HT-29 (cell line): ENCODE data around the gene SATL1. TPM values are rescaled to one million over a fixed set of nuclear protein-coding genes. Genes with fewer than 3 reads are reported as not detected.
"Not testable (repeated sequence)": the region's sequence is repeated elsewhere in the genome, so short reads cannot be mapped to it uniquely, and the experiment has no call there.

Experiments
- DNase-seq: peaks from one replicate; pipeline ENCODE4 v3.0.0-alpha.2; 2015; ENCODE audit warnings: low spot score
- total RNA-seq: library from RNA; depleted of rRNA; stranded (reverse); fragments of >200 nt; shearing (Covaris generic); gene quantifications from 2 replicates; pipeline ENCODE4 v1.2.3, GENCODE V29; 2014; rRNA removed

SATL1 gene, protein sequence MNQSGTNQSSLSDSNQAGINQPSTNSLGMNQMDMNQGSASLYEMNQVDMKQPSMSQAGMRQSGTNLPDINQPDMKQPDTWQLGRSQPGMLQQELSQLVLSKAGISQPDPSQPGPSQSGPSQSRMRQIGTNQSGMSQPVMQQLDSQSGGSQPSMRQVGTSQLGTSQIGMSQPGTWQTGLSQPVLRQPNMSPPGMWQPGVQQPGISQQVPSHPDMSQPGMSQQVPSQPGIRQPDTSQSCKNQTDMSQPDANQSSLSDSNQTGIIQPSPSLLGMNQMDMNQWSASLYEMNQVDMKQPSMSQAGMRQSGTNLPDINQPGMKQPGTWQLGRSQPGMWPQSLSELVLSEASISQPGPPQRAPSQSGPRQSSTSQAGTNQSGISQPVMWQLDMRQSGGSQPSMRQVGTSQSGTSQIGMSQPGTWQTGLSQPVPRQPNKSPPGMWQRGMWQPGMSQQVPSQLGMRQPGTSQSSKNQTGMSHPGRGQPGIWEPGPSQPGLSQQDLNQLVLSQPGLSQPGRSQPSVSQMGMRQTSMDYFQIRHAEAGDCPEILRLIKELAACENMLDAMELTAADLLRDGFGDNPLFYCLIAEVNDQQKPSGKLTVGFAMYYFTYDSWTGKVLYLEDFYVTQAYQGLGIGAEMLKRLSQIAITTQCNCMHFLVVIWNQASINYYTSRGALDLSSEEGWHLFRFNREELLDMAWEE
- not detected in 2 replicates for total RNA-seq

DNA sequence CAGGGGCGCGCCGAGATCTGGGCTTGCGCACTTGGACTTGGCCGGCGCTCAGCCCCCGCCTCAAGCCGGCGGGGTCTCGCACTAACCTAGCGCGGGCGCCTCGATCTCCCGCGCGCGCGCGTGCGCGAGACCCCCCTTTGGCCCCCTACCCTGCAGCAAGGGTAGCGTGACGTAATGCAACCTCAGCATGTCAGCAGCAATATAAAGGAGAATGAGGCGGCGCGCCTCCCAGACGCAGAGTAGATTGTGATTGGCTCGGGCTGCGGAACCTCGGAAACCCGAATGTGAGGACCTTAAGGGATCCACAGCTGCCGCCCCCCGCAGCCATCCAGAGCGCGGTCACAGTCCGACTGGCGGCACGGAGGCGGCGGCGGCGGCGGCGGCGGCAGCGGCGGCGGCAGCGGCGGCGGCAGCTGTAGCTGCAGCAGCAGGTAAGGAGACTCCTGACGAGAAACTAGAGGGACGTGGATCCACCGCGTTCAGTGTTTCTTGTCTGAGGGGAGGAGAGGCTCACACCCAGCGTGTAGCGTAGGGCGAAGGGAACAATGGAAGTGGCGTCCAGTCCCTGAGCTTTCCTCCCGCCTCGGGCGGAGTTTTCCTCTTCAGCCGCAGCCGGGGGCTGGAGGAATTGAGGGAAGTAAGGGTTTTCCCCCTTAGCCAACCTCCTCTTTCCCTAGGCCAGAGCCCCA lies at the start of gene SATL1, which contains the start of gene ZNF711:
Gene SATL1, minus strand, starts transcription at position 19 of the 689 bp plus-strand sequence. CDS start 134,811 bp downstream, outside the sequence.
Gene ZNF711, plus strand, starts transcription at position 231 of the 689 bp plus-strand sequence. CDS start 3,582 bp downstream, outside the sequence.
- peak; percentile 30 for DNase-seq

- no peak for DNase-seq
These were observed 45.6 kb upstream of the SATL1 start for GRCh38 chrX:85288992-85289723.

DNA sequence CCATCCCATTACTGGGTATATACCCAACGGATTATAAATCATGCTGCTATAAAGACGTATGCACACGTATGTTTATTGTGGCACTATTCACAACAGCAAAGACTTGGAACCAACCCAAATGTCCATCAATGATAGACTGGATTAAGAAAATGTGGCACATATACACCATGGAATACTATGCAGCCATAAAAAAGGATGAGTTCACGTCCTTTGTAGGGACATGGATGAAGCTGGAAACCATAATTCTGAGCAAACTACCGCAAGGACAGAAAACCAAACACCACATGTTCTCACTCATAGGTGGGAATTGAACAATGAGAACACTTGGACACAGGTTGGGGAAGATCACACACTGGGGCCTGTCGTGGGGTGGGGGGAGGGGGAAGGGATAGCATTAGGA lies 41.7 kb upstream of the SATL1 start:
- not testable (repeated sequence) for DNase-seq

- DNase-seq, result peak; percentile 27
These were observed 1.1 kb upstream of the SATL1 start for GRCh38 chrX:85244450-85245211.

GRCh38 chrX:85243155-85243554 lies 424 bp downstream of the SATL1 start:
- DNase-seq, result no peak

- no peak for DNase-seq
These were observed 20.2 kb downstream of the SATL1 start for GRCh38 chrX:85223359-85223758.

- no peak for DNase-seq
These were observed 22.2 kb downstream of the SATL1 start for GRCh38 chrX:85221361-85221760.

DNA sequence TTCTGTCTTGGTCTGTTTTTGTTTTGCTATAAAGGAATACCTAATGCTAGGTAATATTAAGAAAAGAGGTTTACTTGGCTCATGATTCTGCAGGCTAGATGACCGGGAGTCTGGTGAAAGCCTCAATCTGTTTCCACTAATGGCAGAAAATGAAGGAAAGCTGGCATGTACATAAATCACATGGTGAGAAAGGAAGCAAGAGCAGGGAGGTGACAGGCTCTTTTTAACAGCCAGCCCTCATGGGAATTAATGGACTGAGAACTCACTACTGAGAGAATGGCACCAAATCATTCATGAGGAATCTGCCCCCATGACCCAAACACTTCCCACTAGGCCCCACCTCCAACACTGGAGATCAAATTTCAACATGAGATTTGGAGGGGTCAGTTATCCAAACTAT lies 27.6 kb downstream of the SATL1 start:
- DNase-seq, result no peak

DNA sequence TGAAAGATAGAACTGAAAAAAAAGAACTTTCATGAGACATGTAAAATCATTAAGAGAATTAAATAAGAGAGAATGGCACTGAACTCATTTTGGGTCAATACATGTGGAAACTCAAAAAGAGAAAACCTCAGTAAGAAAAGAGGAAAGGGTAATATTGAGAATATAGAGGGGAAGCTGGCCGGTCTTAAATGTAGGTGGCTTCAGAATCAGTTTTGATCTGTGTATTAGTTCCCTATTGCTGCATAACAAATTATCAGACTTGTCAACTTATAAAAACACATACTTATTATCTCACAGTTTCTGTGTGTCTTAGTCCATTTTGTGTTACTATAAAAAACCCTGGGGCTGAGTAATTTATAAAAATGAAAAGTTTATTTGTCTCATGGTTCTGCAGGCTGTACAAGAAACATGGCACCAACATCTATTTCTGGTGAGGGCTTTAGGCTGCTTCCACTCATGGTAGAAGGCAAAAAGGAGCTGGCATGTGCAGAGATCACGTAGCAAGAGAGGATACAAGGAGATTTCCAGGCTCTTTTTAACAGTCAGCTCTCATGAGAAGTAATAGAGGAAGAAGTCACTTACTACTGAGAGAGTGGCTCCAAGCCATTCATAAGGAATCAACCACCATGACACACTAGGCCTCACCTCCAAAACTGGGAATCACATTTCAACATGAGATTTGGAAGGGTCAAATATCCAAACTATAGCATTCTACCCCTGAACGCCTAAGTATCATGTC lies 29.6 kb downstream of the SATL1 start:
- DNase-seq, result no peak

DNA sequence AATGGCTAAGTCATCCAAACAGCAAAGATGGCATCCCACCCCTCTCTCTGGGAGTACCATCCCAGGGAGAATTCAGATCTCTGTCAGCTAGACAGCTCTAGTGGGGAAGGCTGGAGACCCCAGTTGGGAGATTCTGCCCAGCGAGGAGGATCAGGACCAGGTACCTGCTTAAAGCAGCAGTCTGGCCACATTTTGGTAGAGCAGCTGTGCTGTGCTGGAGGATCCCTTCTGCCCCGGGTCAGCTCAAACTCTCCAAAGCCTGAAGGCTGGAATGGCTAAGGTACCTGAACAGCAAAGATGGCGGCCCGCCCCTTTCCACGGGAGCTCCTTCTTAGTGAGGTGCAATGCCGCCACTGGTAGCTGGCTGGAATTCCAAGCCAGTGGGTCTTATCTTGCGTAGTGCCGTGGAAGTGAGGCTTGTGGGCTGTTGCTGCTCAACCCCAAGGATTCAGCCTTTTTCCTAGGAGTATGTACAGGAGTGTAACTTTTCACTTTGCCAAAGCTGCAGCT lies 40.1 kb downstream of the SATL1 start:
- DNase-seq, result no peak

DNA sequence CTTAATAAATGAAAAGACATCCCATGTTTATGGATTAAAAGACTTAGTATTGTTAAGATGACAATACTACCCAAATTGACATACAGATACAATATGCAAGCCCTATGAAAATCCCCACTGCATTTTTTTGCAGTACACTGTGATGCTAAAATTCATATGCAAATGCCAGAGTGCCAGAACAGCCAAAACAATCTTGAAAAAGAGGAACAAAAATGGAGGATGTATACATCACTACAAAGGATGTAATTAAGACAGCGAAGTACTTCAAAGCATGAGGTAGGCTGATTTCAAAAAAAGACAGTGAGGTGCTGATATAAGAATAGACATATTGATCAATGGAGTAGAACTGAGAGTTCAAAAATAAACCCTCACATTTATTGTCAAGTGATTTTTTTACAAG lies 47.3 kb downstream of the SATL1 start:
- no peak for DNase-seq

- no peak for DNase-seq
These were observed 83.9 kb downstream of the SATL1 start for GRCh38 chrX:85159644-85160043.

GRCh38 chrX:85140964-85141363 lies 102.6 kb downstream of the SATL1 start:
- DNase-seq, result no peak

DNA sequence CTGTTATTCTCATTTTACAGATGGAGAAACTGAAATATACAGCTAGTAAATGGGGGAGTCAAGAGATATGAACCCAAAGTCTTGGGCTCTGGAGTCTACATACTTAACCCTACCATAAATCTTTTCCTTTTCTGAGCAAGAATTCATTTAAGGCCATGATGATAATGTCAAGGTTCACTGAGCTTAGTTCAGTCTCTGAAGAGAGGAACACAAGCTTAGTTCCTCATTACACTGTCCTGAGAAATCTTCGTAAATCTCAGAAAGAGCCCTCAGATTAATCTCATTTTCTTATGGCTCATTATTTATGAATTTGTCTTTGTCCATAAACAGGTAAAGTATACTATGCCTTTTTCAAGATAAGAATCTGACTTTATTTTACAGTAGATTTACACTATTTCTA lies 104.2 kb downstream of the SATL1 start:
- no peak for DNase-seq

DNA sequence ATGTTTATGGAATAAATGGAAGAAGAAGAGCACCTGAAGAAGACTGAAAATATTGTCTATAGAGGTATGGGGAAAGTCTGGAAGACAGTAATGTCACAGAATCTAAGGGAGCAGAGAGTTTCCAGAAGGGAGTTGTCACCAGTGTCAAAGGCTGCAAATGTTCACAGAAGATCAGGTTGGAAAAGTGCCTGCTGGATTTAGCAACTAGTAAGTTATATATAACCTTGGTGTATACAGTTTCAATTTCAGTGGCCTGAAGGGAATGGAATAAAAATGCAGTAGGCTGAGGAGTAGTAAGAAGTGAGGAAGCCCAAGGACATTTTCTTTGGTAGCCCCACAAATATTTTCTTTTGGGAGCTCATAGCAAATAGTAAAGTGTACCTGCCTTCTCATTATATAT lies 107.2 kb downstream of the SATL1 start:
- DNase-seq, result no peak

- DNase-seq, result no peak
These were observed 128.3 kb downstream of the SATL1 start for GRCh38 chrX:85115252-85115651.

DNA sequence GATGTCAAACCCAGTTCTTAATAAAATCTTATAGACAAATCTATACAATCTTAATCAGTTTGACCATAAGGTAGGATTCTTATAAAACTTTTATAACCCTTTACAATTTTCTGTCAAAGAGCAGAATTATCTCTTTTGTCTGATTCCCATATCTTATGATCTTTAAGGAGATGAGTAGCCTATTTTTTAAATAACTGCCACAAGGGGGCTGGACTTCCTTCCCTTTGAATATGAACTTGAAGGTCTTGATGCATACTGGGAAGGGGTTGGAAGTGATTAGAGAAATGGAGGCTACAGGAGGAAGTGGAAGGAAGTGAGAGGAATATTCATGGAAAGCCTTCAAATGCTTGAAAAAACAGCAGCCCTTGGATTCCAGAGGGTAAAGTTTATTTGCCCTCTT lies 128.8 kb downstream of the SATL1 start:
- peak; percentile 32 for DNase-seq

DNA sequence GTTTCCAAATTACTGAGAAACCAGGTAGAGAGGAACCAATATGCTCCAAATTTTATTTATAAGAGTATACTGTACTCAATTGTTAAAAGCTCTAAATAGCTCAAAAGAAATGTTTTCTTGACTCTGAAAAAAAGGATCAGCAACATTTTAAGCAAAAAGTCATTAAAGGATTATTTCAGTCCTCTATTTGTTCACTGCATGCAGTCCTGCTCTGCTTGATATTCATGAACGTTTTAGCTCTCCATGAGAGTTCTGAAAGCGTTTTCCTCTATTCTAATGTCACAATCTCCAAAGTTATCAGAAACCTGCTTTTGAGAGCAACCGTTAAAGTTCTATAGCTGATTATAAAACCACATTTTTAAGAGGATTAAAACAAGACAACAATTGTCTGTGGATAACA lies 129.4 kb downstream of the SATL1 start:
- no peak for DNase-seq

GRCh38 chrX:85113746-85114145 lies 129.8 kb downstream of the SATL1 start:
- DNase-seq, result no peak

DNA sequence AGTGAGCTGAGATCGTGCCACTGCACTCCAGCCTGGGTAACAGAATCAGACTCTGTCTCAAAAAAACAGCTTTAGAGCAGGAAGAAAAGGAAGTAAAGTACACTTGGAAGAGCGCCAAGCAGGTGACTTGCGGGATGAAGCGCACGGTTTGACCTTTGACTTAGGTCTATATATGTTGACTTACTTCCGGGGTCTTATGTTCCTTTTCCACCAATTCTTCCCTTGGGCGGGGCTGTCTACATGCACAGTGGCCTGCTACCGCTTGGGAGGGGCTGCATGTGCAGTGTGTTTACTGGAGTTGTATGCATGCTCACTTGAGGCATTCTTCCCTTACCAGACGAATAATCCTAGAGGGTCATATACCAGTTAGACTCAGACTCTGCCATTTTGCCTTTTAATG lies 131.3 kb downstream of the SATL1 start:
- peak; percentile 9 for DNase-seq
